Skeletal muscle satellite cell (primary cell): Measurements from ENCODE around the gene CASP10. TPM values are rescaled to one million over a fixed set of nuclear protein-coding genes. Genes with fewer than 3 reads are reported as not detected.

ENCODE experiments used
- H3K27me3 ChIP-seq: 2 replicates; pipeline ENCODE4 v1.7.0; 2013; ENCODE audit warnings: low read length; ENCODE audit not compliant: control insufficient read depth, insufficient read depth
- H3K36me3 ChIP-seq: 2 replicates; pipeline ENCODE4 v1.7.0; 2013; ENCODE audit warnings: mild to moderate bottlenecking, control low read depth, low read length; ENCODE audit not compliant: insufficient read depth
- H3K4me1 ChIP-seq: 2 replicates; pipeline ENCODE4 v1.7.0; 2013; ENCODE audit warnings: low read length; ENCODE audit not compliant: control insufficient read depth, insufficient read depth
- H3K4me2 ChIP-seq: 2 replicates; pipeline ENCODE4 v1.7.0; 2013; ENCODE audit warnings: mild to moderate bottlenecking, low read length
- H3K4me3 ChIP-seq: 2 replicates; pipeline ENCODE4 v1.7.0; 2013; ENCODE audit warnings: low read length
- H3K9ac ChIP-seq: 2 replicates; pipeline ENCODE4 v1.7.0; 2013; ENCODE audit warnings: mild to moderate bottlenecking, low read depth, low read length, moderate library complexity
- H3K9me3 ChIP-seq: replicated peaks from 2 replicates; pipeline ENCODE4 v1.7.0; 2013; ENCODE audit warnings: mild to moderate bottlenecking, control low read depth, low read length
- small RNA-seq: library from RNA; depleted of rRNA; stranded (forward); fragments of <200 nt; gene quantifications from one replicate; pipeline ENCODE3, GENCODE V24; 2012

CASP10 gene

GRCh38 chr2:201270293-201271001, 87.5 kb downstream of the CASP10 start:
- Histone ChIP-seq H3K9me3 (no peaks in the 10 kb centered on the region), H3K4me1 (no peaks in the 10 kb centered on the region), H3K9ac (no peak overlapping the region), H3K27me3 (no peaks in the 10 kb centered on the region), H3K36me3 (peaks cover 37% of the 10 kb centered on the region), H3K4me3 (no peak overlapping the region), H3K4me2 (no peak overlapping the region)

DNA sequence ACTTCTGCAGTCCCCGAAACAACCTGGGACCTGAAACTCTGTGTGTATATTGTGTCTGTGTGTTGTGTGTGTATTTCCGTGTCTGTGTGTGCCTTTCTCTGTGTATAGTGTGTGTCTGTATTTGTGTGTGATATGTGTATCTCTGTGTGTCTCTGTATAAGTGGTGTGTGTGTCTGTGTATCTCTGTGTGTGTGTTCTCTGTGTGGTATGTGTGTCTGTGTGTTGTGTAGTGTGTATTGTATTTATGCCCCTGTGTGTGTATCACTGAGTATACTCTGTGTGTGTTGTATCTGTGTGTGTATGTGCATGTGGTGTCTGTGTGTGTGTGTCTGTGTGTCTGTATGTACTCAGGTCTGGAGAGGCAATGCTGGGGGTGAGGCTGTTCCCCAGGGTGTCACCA, 89.0 kb downstream of the CASP10 start:
- no peak overlapping the region for H3K4me3 ChIP-seq
- H3K9me3 ChIP-seq = no peaks in the 10 kb centered on the region
- no peaks in the 10 kb centered on the region for H3K4me1 ChIP-seq
- H3K4me2 ChIP-seq = no peak overlapping the region
- H3K9ac ChIP-seq = no peak overlapping the region
- no peaks in the 10 kb centered on the region for H3K27me3 ChIP-seq
- H3K36me3 ChIP-seq = peaks cover 44% of the 10 kb centered on the region

DNA sequence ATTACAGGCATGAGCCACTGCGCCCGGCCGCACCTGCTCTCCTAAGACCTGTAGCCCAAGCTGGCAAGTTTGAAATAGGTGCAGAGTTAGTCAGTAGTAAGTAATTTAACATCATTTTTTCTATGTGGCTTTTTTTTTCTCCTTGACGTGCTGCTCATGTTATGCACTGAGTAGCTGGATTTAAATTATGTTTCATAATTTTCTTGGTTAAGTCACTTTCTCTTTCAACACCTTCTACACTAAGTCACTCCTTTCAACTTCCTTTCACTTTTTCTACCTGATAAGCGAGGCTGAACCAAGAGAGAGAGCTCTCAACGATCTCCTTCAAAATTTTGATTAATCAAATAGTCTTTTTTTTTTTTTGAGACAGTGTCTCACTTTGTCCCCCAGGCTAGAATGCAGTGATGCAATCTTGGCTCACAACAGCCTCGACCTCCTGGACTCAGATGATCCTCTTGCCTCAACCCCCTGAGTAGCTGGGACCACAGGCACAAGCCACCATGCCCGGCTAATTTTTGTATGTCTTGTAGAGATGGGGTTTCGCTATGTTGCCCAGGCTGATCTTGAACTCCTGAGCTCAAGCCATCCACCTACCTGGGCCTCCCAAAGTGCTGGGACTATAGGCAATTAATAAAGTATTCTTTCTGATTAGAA, 90.5 kb downstream of the CASP10 start:
- H3K9ac ChIP-seq = no peak overlapping the region
- H3K27me3 ChIP-seq = no peaks in the 10 kb centered on the region
- H3K36me3 ChIP-seq = peaks cover 44% of the 10 kb centered on the region
- no peak overlapping the region for H3K4me2 ChIP-seq
- no peak overlapping the region for H3K4me3 ChIP-seq
- H3K4me1 ChIP-seq = no peaks in the 10 kb centered on the region
- no peaks in the 10 kb centered on the region for H3K9me3 ChIP-seq

- no peak overlapping the region for H3K9ac ChIP-seq
- H3K36me3 ChIP-seq = peaks cover 46% of the 10 kb centered on the region
- H3K27me3 ChIP-seq = no peaks in the 10 kb centered on the region
- no peak overlapping the region for H3K4me2 ChIP-seq
- no peaks in the 10 kb centered on the region for H3K9me3 ChIP-seq
- no peak overlapping the region for H3K4me3 ChIP-seq
- H3K4me1 ChIP-seq = no peaks in the 10 kb centered on the region
Observed at GRCh38 chr2:201275069-201275468, 92.1 kb downstream of the CASP10 start.

DNA sequence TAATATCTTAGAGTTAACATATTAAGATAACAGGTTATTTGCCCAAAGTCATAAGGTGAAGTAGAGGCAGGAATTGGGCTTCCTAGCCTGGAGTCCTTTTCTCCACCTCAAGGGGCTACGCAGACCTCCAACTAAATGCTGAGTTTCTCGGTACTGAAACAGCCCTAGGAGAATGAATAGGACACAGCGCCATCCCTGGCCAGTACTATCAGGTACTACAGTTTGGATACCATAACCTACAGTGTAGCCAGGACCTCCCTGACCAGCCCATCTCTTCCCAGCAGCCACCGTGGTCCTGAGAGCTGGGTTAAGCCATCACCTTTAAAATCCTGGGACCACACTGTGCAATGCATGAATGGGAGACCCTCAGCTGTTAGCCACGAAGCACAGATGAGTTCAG, 93.0 kb downstream of the CASP10 start:
- H3K27me3 ChIP-seq = no peaks in the 10 kb centered on the region

GRCh38 chr2:201276511-201276910, 93.6 kb downstream of the CASP10 start:
- H3K36me3 ChIP-seq = peaks cover 48% of the 10 kb centered on the region

More for the DNA sequence above, 93.0 kb downstream of the CASP10 start:
- Histone ChIP-seq H3K9me3 (no peaks in the 10 kb centered on the region), H3K4me1 (no peaks in the 10 kb centered on the region), H3K36me3 (peaks cover 52% of the 10 kb centered on the region), H3K9ac (no peak overlapping the region), H3K4me2 (no peak overlapping the region), H3K4me3 (no peak overlapping the region)

More at GRCh38 chr2:201276511-201276910, 93.6 kb downstream of the CASP10 start:
- no peak overlapping the region for H3K4me3 ChIP-seq
- no peaks in the 10 kb centered on the region for H3K9me3 ChIP-seq
- no peak overlapping the region for H3K9ac ChIP-seq
- H3K4me2 ChIP-seq = no peak overlapping the region
- no peaks in the 10 kb centered on the region for H3K4me1 ChIP-seq
- no peaks in the 10 kb centered on the region for H3K27me3 ChIP-seq

Small RNAs within 50 kb of the gene (small RNA-seq; reads per million reads assigned to genes)
- gene AC007283.2 = not detected
- not detected for gene MTND4LP13
- gene RNU7-45P = not detected
